ENCODE data around the gene ZNF668.
"Not testable (repeated sequence)": the region's sequence is repeated elsewhere in the genome, so short reads cannot be mapped to it uniquely, and the experiment has no call there.

Gene ZNF668

DNA sequence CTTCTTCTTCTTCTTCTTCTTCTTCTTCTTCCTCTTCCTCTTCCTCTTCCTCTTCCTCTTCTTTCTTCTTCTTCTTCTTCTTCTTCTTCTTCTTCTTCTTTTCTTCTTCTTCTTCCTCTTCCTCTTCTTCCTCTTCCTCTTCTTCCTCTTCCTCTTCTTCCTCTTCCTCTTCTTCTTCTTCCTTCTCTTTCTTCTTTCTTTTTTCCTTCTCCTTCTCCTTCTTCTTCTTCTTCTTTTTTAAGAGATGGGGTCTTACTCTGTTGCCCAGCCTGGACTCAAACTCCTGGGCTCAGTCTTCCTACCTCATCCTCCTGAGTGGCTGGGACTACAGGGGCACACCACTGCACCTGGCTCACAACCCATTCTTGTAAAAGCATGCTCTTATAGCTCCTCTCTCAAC, 60.7 kb downstream of the ZNF668 start:
- not testable (repeated sequence) for DNase-seq (ENCODE audit: low read depth in 2 of 2)

DNA sequence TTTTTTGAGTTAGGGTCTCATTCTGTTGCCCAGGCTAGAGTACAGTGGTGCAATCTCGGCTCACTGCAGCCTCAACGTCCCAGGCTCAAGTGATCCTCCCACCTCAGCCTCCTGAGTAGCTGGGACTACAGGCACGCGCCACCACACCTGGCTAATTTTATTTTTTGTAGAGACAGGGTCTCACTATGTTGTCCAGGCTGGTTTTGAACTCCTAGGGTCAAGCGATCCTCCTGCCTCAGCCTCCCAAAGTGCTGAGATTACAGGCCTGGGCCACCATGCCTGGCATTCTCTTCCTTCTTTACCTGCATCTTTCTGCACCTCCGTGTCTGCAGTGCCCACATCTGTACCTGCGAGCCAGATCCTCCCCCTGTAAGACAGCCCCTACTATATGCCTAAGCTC, 62.2 kb downstream of the ZNF668 start:
- not testable (repeated sequence) for DNase-seq (ENCODE audit: low read depth in 2 of 2)

Measured in stimulated activated CD4-positive, alpha-beta T cell treated with anti-CD3 and anti-CD28 coated beads, Interleukin-1b, Interleukin-23, amount 100 ng/mL, for 4 hours (primary cell).